ENCODE measurements around the gene TMEM213.

- TF ChIP-seq CTCF (IDR thresholded peaks at IDR 0.05; ENCODE audit: insufficient read depth, low read depth, low read length) (no peak), EZH2 (IDR thresholded peaks at IDR 0.05; ENCODE audit: insufficient read depth, low read length) (no peak)
These were observed 78.5 kb downstream of the TMEM213 start for GRCh38 chr7:138876326-138876725.
